CD4-positive, alpha-beta T cell (primary cell): Measurements from ENCODE around the gene KLK4. TPM values are rescaled to one million over a fixed set of nuclear protein-coding genes. Genes with fewer than 3 reads are reported as not detected.

ENCODE experiments used
- ATAC-seq: fragments of 200-7000 bp; cut with Tn5 transposase; one replicate; pipeline ENCODE4 v1.10.0; 2022; ENCODE audit warnings: mild to moderate bottlenecking; ENCODE audit not compliant: poor library complexity
- CTCF ChIA-PET: fragments of 350-600 bp; sonication (Branson Sonifier 250); formaldehyde crosslinking; loops from one replicate; lab custom pipeline; 2021; ENCODE audit warnings: antibody characterized with exemption, inconsistent platforms; lab: Charles Lee
- POLR2A ChIA-PET: fragments of 350-600 bp; sonication (Branson Sonifier 250); formaldehyde crosslinking; loops from one replicate; lab custom pipeline; 2021; ENCODE audit warnings: antibody characterized with exemption, inconsistent platforms; lab: Charles Lee
- DNase-seq, 14 experiments: peaks; one replicate each; pipeline ENCODE4 v3.0.0-alpha.2; 2013 to 2020; ENCODE audit warnings: mixed read lengths in 2 of 14
- H3K27ac ChIP-seq, 2 donors: one replicate each; pipeline versions ENCODE4 v1.5.1 to v1.7.0; 2013; ENCODE audit warnings: low read length in 2 of 2, low read depth in 1 of 2, mild to moderate bottlenecking in 1 of 2
- H3K27me3 ChIP-seq, 2 experiments: 1 replicate in 1 of 2; 2 replicates in 1 of 2; pipeline versions ENCODE4 v1.6.1 to v1.7.0; 2013; ENCODE audit warnings: low read length in 2 of 2, control low read depth in 1 of 2, mild to moderate bottlenecking in 1 of 2, moderate library complexity in 1 of 2; ENCODE audit not compliant: insufficient read depth in 2 of 2, control insufficient read depth in 1 of 2
- H3K36me3 ChIP-seq: one replicate; pipeline ENCODE4 v1.6.1; 2013; ENCODE audit warnings: low read length, control low read depth; ENCODE audit not compliant: insufficient read depth
- H3K4me1 ChIP-seq: one replicate; pipeline ENCODE4 v1.6.1; 2013; ENCODE audit warnings: low read length, control low read depth; ENCODE audit not compliant: insufficient read depth
- H3K4me3 ChIP-seq: one replicate; pipeline ENCODE4 v1.5.1; 2013; ENCODE audit warnings: mild to moderate bottlenecking, low read length, moderate library complexity
- H3K9me3 ChIP-seq, 2 experiments: 1 replicate in 1 of 2; 2 replicates in 1 of 2; pipeline versions ENCODE4 v1.6.1 to v1.7.0; 2013; ENCODE audit warnings: low read length in 2 of 2, mild to moderate bottlenecking in 2 of 2, control low read depth in 1 of 2, moderate library complexity in 1 of 2; ENCODE audit not compliant: control insufficient read depth in 1 of 2, insufficient read depth in 1 of 2
- H3K27ac Mint-ChIP-seq: one replicate; pipeline ENCODE4 v1.8.0; 2020; ENCODE audit warnings: mixed read lengths
- H3K27me3 Mint-ChIP-seq: one replicate; pipeline ENCODE4 v1.8.0; 2021; ENCODE audit warnings: mixed read lengths
- H3K36me3 Mint-ChIP-seq: one replicate; pipeline ENCODE4 v1.8.0; 2021; ENCODE audit warnings: low read depth, mixed read lengths
- H3K4me1 Mint-ChIP-seq: one replicate; pipeline ENCODE4 v1.8.0; 2021; ENCODE audit warnings: low read depth, mixed read lengths
- H3K4me3 Mint-ChIP-seq: one replicate; pipeline ENCODE4 v1.8.0; 2020; ENCODE audit warnings: mild to moderate bottlenecking, mixed read lengths
- H3K9me3 Mint-ChIP-seq: one replicate; pipeline ENCODE4 v1.8.0; 2020; ENCODE audit warnings: mixed read lengths
- CTCF ChIP-seq: fragments of 200-600 bp; IDR thresholded peaks from one replicate; pipeline ENCODE4 v1.8.0; 2022; ENCODE audit warnings: antibody characterized with exemption, mild to moderate bottlenecking
- intact Hi-C, 2 experiments: fragments of 100-400 bp; cut with DNase I in 1 of 2; cut with micrococcal nuclease in 1 of 2; formaldehyde crosslinking; loops; one replicate each; pipeline versions ENCODE4 v1.15.1 to v1.9.0; 2023 to 2025; cut with DNase I, micrococcal nuclease
- total RNA-seq, 174 experiments: library from RNA in 2 of 174; stranded (reverse) in 2 of 174; gene quantifications; one replicate each; pipeline ENCODE4 v1.2.3 and lab custom pipeline; 2021 to 2026

Gene KLK4
- total RNA-seq, 2 experiments from 2014 or later = not detected

- Mint-ChIP-seq H3K36me3 (no peaks in the 10 kb centered on the region), H3K27ac (no peak overlapping the region), H3K27me3 (peaks cover 46% of the 10 kb centered on the region), H3K4me3 (no peak overlapping the region), H3K9me3 (no peaks in the 10 kb centered on the region), H3K4me1 (no peaks in the 10 kb centered on the region)
- ATAC-seq (no peak), DNase-seq (no peak)
- Histone ChIP-seq H3K9me3 (no peaks in the 10 kb centered on the region), H3K27ac (no peak overlapping the region), H3K27me3 (peaks cover 11 to 47% of the 10 kb centered on the region in 2 experiments), H3K36me3 (no peaks in the 10 kb centered on the region), H3K4me3 (no peak overlapping the region), H3K4me1 (no peaks in the 10 kb centered on the region)
- ChIA-PET CTCF (no interaction called here), POLR2A (no interaction called here)
- intact Hi-C loops = no loop called here
- no peak for TF ChIP-seq CTCF
These were observed 34.7 kb downstream of the KLK4 start for GRCh38 chr19:50876456-50876855.

- Mint-ChIP-seq H3K4me3 (no peak overlapping the region), H3K27me3 (peaks cover 48% of the 10 kb centered on the region), H3K27ac (no peak overlapping the region), H3K36me3 (no peaks in the 10 kb centered on the region), H3K9me3 (no peaks in the 10 kb centered on the region), H3K4me1 (no peaks in the 10 kb centered on the region)
- no peak for TF ChIP-seq CTCF
- Histone ChIP-seq H3K4me1 (no peaks in the 10 kb centered on the region), H3K27me3 (peaks cover 11 to 47% of the 10 kb centered on the region in 2 experiments), H3K4me3 (no peak overlapping the region), H3K36me3 (no peaks in the 10 kb centered on the region), H3K27ac (no peak overlapping the region), H3K9me3 (peaks cover 0 to under 1% of the 10 kb centered on the region in 2 experiments)
- DNase-seq (no peak), ATAC-seq (no peak)
- ChIA-PET CTCF (no interaction called here), POLR2A (no interaction called here)
- intact Hi-C loops = no loop called here
These were observed 35.3 kb downstream of the KLK4 start for GRCh38 chr19:50875795-50876422.

GRCh38 chr19:50874211-50874610 is 37.0 kb downstream of the KLK4 start:
- intact Hi-C loops = no loop called here
- no peak for TF ChIP-seq CTCF
- Histone ChIP-seq H3K9me3 (peaks cover 0 to 7% of the 10 kb centered on the region in 2 experiments), H3K36me3 (no peaks in the 10 kb centered on the region), H3K4me1 (no peaks in the 10 kb centered on the region), H3K4me3 (no peak overlapping the region), H3K27ac (no peak overlapping the region), H3K27me3 (peaks cover 13 to 39% of the 10 kb centered on the region in 2 experiments)
- no peak overlapping the region for H3K27ac Mint-ChIP-seq
- DNase-seq (no peak), ATAC-seq (no peak)
- ChIA-PET CTCF (no interaction called here), POLR2A (no interaction called here)
- no peaks in the 10 kb centered on the region for H3K9me3 Mint-ChIP-seq
- no peaks in the 10 kb centered on the region for H3K36me3 Mint-ChIP-seq
- no peak overlapping the region for H3K4me3 Mint-ChIP-seq
- H3K4me1 Mint-ChIP-seq = no peaks in the 10 kb centered on the region
- H3K27me3 Mint-ChIP-seq = peaks cover 41% of the 10 kb centered on the region
